K562 (cell line): ENCODE results near the gene MS4A6E.

Experiments
- MEF2A ChIP-seq: IDR thresholded peaks from 2 replicates; pipeline ENCODE4 v1.6.1; 2011; ENCODE audit warnings: low read depth, mild to moderate bottlenecking, low read length, moderate library complexity; ENCODE audit not compliant: control insufficient read depth
- SMC3 ChIP-seq: conservative IDR thresholded peaks from 2 replicates; pipeline ENCODE4 v1.6.1; 2011; ENCODE audit warnings: low read depth, low read length, improper control_type of control experiment; ENCODE audit not compliant: insufficient read depth
- STAT5B ChIP-seq: fragments of 250-450 bp; sonication (Bioruptor Pico); IDR thresholded peaks from 2 replicates; pipeline ENCODE4 v1.8.0; 2021; ENCODE audit warnings: mild to moderate bottlenecking, inconsistent platforms
- ZBTB33 ChIP-seq: sonication (generic); formaldehyde crosslinking; IDR thresholded peaks from 2 replicates; pipeline ENCODE4 v1.8.1; 2023; ENCODE audit warnings: mild to moderate bottlenecking, missing genetic modification reagents
- TF ChIP-seq, protein P1 (sequence below), 3 experiments: IDR thresholded peaks in 2 of 3; conservative IDR thresholded peaks in 1 of 3; 2 replicates each; pipeline ENCODE4 v1.5.1; 2011 to 2012; ENCODE audit warnings: low read length in 3 of 3, mild to moderate bottlenecking in 3 of 3, control low read depth in 2 of 3, improper control_type of control experiment in 1 of 3, inconsistent platforms in 1 of 3, low read depth in 1 of 3, mixed read lengths in 1 of 3, moderate library complexity in 1 of 3; ENCODE audit not compliant: insufficient read depth in 2 of 3

DNA sequence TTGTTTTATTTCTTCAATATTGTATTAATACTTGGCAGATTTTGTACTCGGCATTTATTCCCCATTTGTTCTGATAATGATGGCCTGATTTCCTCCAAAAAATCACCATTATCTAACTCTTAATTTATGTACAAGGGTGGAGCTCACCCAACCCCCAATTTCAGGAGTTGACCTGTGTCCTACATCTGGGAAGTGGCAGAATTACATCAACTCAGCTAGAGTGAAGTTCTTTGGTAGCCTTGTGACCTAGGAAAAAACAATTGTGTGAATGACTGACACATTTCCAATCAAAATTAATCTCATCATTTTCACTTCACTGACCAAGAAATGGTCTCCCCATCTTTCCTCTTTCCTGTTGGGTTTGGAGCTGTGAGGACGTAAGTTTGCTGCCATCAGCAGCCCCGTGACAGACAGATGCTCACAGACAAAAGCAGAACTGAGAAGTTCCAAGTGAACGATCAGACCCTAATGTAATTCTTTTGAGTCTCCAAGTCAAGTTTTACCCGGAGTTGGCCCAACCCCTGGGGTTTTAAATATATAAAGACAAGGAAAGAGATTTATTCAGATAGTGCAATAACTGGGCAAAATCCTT is 16.6 kb upstream of the MS4A6E start:
- TF ChIP-seq, protein P1, sequence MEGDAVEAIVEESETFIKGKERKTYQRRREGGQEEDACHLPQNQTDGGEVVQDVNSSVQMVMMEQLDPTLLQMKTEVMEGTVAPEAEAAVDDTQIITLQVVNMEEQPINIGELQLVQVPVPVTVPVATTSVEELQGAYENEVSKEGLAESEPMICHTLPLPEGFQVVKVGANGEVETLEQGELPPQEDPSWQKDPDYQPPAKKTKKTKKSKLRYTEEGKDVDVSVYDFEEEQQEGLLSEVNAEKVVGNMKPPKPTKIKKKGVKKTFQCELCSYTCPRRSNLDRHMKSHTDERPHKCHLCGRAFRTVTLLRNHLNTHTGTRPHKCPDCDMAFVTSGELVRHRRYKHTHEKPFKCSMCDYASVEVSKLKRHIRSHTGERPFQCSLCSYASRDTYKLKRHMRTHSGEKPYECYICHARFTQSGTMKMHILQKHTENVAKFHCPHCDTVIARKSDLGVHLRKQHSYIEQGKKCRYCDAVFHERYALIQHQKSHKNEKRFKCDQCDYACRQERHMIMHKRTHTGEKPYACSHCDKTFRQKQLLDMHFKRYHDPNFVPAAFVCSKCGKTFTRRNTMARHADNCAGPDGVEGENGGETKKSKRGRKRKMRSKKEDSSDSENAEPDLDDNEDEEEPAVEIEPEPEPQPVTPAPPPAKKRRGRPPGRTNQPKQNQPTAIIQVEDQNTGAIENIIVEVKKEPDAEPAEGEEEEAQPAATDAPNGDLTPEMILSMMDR (IDR thresholded peaks at IDR 0.05 in 2 of 3, conservative IDR thresholded peaks at IDR 0.05 in 1 of 3; ENCODE audit: insufficient read depth in 2 of 3, low read depth in 1 of 3, low read length in 3 of 3) = no peak
- no peak for TF ChIP-seq SMC3
- TF ChIP-seq STAT5B (CRISPR knock-in tag) = no peak
- TF ChIP-seq MEF2A = no peak
- no peak for TF ChIP-seq ZBTB33 (CRISPR knock-in tag)
